K562 (cell line): ENCODE measurements around the gene ILF2. TPM values are rescaled to one million over a fixed set of nuclear protein-coding genes. Genes with fewer than 3 reads are reported as not detected.

Experiments
- ARID1B ChIP-seq: fragments of 450-650 bp; IDR thresholded peaks from 2 replicates; pipeline ENCODE4 v1.6.1; 2016; ENCODE audit warnings: antibody characterized with exemption, mild to moderate bottlenecking, inconsistent platforms
- DPF2 ChIP-seq: fragments of 450-650 bp; IDR thresholded peaks from 2 replicates; pipeline ENCODE4 v1.6.1; 2016
- FOXP1 ChIP-seq: sonication (generic); formaldehyde crosslinking; IDR thresholded peaks from 2 replicates; pipeline ENCODE4 v1.8.0; 2022; ENCODE audit warnings: mild to moderate bottlenecking, missing genetic modification reagents
- HEY1 ChIP-seq: fragments of 250-450 bp; sonication (Bioruptor Pico); IDR thresholded peaks from 2 replicates; pipeline ENCODE4 v1.5.0; 2020; ENCODE audit warnings: mild to moderate bottlenecking, moderate library complexity, borderline replicate concordance
- MXI1 ChIP-seq: IDR thresholded peaks from 2 replicates; pipeline ENCODE4 v1.6.1; 2011; ENCODE audit warnings: low read depth, mild to moderate bottlenecking, improper control_type of control experiment, low read length
- POLR2AphosphoS5 ChIP-seq: IDR thresholded peaks from 2 replicates; pipeline ENCODE4 v1.6.1; 2011; ENCODE audit warnings: mild to moderate bottlenecking, low read depth, low read length, moderate library complexity; ENCODE audit not compliant: control insufficient read depth, insufficient read depth
- PTBP1 ChIP-seq: fragments of 200-400 bp; formaldehyde crosslinking; IDR thresholded peaks from 2 replicates; pipeline ENCODE4 v1.6.1; 2017; ENCODE audit warnings: low read depth, low read length
- RBM39 ChIP-seq: fragments of 200-400 bp; formaldehyde crosslinking; optimal IDR thresholded peaks from 2 replicates; pipeline ENCODE3; 2018; ENCODE audit warnings: low read depth, low read length
- SMC3 ChIP-seq: conservative IDR thresholded peaks from 2 replicates; pipeline ENCODE4 v1.6.1; 2011; ENCODE audit warnings: low read depth, low read length, improper control_type of control experiment; ENCODE audit not compliant: insufficient read depth
- SOX6 ChIP-seq: fragments of 450-650 bp; IDR thresholded peaks from 2 replicates; pipeline ENCODE4 v1.6.1; 2014; ENCODE audit warnings: mild to moderate bottlenecking
- SRF ChIP-seq, 2 experiments: fragments of 250-450, 450-650 bp in 1 of 2; sonication (Bioruptor Pico) in 1 of 2; sonication (generic) in 1 of 2; formaldehyde crosslinking; IDR thresholded peaks; 2 replicates each; pipeline versions ENCODE4 v1.5.0 to v1.5.1; 2020 to 2022; ENCODE audit warnings: mild to moderate bottlenecking in 1 of 2, missing genetic modification reagents in 1 of 2
- TAF7 ChIP-seq: fragments of 450-650 bp; IDR thresholded peaks from 2 replicates; pipeline ENCODE4 v1.6.1; 2016; ENCODE audit warnings: missing genetic modification characterization, missing compliant biosample characterization
- TEAD1 ChIP-seq, 2 experiments: fragments of 450-650 bp in 1 of 2; sonication (generic) in 1 of 2; formaldehyde crosslinking; IDR thresholded peaks; 2 replicates each; pipeline versions ENCODE4 v1.4.0 to v1.8.0; 2020 to 2022; ENCODE audit warnings: mild to moderate bottlenecking in 2 of 2, missing genetic modification reagents in 1 of 2
- polyA plus RNA-seq, 8 experiments: library from polyadenylated mRNA; depleted of rRNA in 4 of 8; stranded (reverse) in 5 of 8; unstranded in 3 of 8; fragments of >200 nt; fragmentation: Nextera tagmentation in 2 of 8; fragmentation: Illumina TruSeq in 1 of 8; extraction: Ambion mirVana in 2 of 8; extraction: Trizol in 1 of 8; gene quantifications; 2 replicates each; pipeline versions ENCODE4 v1.2.1 to v1.2.3, GENCODE V29; 2011 to 2014; ENCODE audit warnings: inconsistent platforms in 1 of 8, missing spikeins in 1 of 8
- total RNA-seq, 7 experiments: library from RNA; depleted of rRNA in 6 of 7; stranded (reverse); fragments of >200 nt in 6 of 7; fragmentation: Illumina TruSeq in 2 of 7; extraction: Trizol in 2 of 7; gene quantifications; 2 replicates each; pipeline versions ENCODE4 v1.2.1 to v1.2.3, GENCODE V29; 2011 to 2021; ENCODE audit warnings: low replicate concordance in 1 of 7
- TF ChIP-seq, protein P1 (sequence below): IDR thresholded peaks from 2 replicates; pipeline ENCODE4 v1.6.1; 2016; ENCODE audit warnings: missing genetic modification characterization, missing compliant biosample characterization
- TF ChIP-seq, protein P2 (sequence below): sonication (generic); formaldehyde crosslinking; IDR thresholded peaks from 2 replicates; pipeline ENCODE4 v1.8.1; 2023; ENCODE audit warnings: missing genetic modification reagents, mild to moderate bottlenecking, borderline replicate concordance
- TF ChIP-seq, protein P3 (sequence below): fragments of 450-650 bp; IDR thresholded peaks from 2 replicates; pipeline ENCODE4 v1.6.1; 2016
- TF ChIP-seq, protein P4 (sequence below), 2 experiments: fragments of 450-650 bp in 1 of 2; sonication (generic) in 1 of 2; formaldehyde crosslinking; conservative IDR thresholded peaks; 2 replicates each; pipeline versions ENCODE4 v1.4.0 to v1.8.1; 2020 to 2022; ENCODE audit warnings: mild to moderate bottlenecking in 1 of 2, missing genetic modification reagents in 1 of 2

Gene ILF2
- total and polyA plus RNA-seq, 9 of the 15 experiments (the other 6 are each of a cell fraction or from before 2014, with no cell fraction given) = 282 to 726 (median 474) TPM

DNA sequence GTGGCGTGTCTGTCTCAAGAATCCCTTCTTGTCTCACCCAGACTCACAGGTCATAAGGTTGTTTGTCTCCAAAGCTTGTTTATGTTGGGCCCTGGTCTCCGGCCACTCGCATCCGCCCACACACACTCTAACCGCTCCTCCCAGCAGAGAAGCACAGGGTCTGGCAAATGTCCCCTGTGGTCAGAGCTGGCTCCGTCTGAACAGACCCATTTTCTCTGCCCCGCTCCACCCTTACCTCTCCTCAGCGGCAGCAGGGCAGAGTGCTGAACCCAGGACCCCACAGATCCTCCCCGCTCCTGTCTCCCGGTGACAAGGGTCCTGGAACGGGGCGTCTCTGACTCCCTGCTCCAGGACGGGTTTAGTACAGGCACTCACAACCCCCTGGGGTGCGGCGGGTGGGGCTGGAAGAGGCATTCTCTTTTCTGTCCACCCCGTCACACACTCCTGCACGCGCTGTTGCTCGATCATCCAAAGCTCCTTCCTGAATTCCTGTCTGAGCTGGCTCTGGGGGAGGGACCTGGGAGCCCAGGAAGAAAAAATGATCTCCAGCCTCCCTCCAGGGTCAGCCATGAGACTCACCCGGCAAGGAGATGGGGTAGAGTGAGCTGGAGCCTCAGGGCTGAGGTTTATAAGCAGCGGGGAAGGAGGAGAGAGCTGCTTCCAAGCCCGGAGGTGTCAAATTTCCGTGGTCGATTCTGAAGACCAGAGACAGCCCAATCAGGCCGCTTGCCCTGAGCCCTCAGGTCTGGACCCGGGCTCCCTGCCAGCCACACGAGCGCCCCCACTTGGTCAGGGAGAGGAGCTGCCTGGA, 43.7 kb downstream of the ILF2 start, which contains the start of gene S100A13 (continued):
- TF ChIP-seq POLR2AphosphoS5 (peak; percentile 65; the same call in 1 of the 2 replicates), SRF (CRISPR knock-in tag; IDR thresholded peaks at IDR 0.05) (0 out of 4 replicates have a peak, but pooled peaks of 1 of the 2 experiments have one; percentile 42), RBM39 (peak; percentile 22), DPF2 (peak; percentile 48), SOX6 (peak; percentile 37; the same call in 1 of the 2 replicates), SMC3 (peak; percentile 41; the same call in 1 of the 2 replicates), TEAD1 (CRISPR knock-in tag; IDR thresholded peaks at IDR 0.05) (peak in 1 of 2 experiments; percentile 74; a peak in 1 of 4 replicates), HEY1 (CRISPR knock-in tag) (no peak), ARID1B (peak; percentile 7; the same call in 1 of the 2 replicates), FOXP1 (CRISPR knock-in tag) (peak; percentile 75; the same call in 1 of the 2 replicates), MXI1 (no peak), TAF7 (peak; percentile 62), PTBP1 (no peak)
- TF ChIP-seq, protein P1, sequence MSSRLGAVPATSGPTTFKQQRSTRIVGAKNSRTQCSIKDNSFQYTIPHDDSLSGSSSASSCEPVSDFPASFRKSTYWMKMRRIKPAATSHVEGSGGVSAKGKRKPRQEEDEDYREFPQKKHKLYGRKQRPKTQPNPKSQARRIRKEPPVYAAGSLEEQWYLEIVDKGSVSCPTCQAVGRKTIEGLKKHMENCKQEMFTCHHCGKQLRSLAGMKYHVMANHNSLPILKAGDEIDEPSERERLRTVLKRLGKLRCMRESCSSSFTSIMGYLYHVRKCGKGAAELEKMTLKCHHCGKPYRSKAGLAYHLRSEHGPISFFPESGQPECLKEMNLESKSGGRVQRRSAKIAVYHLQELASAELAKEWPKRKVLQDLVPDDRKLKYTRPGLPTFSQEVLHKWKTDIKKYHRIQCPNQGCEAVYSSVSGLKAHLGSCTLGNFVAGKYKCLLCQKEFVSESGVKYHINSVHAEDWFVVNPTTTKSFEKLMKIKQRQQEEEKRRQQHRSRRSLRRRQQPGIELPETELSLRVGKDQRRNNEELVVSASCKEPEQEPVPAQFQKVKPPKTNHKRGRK (tag) = no peak
- TF ChIP-seq, protein P2, sequence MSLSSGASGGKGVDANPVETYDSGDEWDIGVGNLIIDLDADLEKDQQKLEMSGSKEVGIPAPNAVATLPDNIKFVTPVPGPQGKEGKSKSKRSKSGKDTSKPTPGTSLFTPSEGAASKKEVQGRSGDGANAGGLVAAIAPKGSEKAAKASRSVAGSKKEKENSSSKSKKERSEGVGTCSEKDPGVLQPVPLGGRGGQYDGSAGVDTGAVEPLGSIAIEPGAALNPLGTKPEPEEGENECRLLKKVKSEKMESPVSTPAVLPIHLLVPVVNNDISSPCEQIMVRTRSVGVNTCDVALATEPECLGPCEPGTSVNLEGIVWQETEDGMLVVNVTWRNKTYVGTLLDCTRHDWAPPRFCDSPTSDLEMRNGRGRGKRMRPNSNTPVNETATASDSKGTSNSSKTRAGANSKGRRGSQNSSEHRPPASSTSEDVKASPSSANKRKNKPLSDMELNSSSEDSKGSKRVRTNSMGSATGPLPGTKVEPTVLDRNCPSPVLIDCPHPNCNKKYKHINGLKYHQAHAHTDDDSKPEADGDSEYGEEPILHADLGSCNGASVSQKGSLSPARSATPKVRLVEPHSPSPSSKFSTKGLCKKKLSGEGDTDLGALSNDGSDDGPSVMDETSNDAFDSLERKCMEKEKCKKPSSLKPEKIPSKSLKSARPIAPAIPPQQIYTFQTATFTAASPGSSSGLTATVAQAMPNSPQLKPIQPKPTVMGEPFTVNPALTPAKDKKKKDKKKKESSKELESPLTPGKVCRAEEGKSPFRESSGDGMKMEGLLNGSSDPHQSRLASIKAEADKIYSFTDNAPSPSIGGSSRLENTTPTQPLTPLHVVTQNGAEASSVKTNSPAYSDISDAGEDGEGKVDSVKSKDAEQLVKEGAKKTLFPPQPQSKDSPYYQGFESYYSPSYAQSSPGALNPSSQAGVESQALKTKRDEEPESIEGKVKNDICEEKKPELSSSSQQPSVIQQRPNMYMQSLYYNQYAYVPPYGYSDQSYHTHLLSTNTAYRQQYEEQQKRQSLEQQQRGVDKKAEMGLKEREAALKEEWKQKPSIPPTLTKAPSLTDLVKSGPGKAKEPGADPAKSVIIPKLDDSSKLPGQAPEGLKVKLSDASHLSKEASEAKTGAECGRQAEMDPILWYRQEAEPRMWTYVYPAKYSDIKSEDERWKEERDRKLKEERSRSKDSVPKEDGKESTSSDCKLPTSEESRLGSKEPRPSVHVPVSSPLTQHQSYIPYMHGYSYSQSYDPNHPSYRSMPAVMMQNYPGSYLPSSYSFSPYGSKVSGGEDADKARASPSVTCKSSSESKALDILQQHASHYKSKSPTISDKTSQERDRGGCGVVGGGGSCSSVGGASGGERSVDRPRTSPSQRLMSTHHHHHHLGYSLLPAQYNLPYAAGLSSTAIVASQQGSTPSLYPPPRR (CRISPR knock-in tag) = 0 out of 2 replicates have a peak, but pooled peaks have one; percentile 37
- TF ChIP-seq, protein P3, sequence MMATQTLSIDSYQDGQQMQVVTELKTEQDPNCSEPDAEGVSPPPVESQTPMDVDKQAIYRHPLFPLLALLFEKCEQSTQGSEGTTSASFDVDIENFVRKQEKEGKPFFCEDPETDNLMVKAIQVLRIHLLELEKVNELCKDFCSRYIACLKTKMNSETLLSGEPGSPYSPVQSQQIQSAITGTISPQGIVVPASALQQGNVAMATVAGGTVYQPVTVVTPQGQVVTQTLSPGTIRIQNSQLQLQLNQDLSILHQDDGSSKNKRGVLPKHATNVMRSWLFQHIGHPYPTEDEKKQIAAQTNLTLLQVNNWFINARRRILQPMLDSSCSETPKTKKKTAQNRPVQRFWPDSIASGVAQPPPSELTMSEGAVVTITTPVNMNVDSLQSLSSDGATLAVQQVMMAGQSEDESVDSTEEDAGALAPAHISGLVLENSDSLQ = peak; percentile 61
- TF ChIP-seq, protein P4, sequence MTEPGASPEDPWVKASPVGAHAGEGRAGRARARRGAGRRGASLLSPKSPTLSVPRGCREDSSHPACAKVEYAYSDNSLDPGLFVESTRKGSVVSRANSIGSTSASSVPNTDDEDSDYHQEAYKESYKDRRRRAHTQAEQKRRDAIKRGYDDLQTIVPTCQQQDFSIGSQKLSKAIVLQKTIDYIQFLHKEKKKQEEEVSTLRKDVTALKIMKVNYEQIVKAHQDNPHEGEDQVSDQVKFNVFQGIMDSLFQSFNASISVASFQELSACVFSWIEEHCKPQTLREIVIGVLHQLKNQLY (CRISPR knock-in tag; conservative IDR thresholded peaks at IDR 0.05) = no peak
